Cardiac muscle cell (in vitro differentiated cells and primary cell): ENCODE data around the gene DKC1. TPM values are rescaled to one million over a fixed set of nuclear protein-coding genes. Genes with fewer than 3 reads are reported as not detected.

Experiments used
- polyA plus RNA-seq: library from polyadenylated mRNA; unstranded; fragments of >200 nt; fragmentation: Nextera tagmentation; extraction: Ambion mirVana; gene quantifications from 2 replicates; pipeline ENCODE4 v1.2.1, GENCODE V29; 2016
- total RNA-seq: library from RNA; depleted of rRNA; stranded (reverse); fragments of >200 nt; gene quantifications from 2 replicates; pipeline ENCODE4 v1.2.3, GENCODE V29; 2016

DKC1 gene
- total and polyA plus RNA-seq, 2 experiments from 2014 or later, result 22.8 to 30.9 TPM

Other genes starting within 250 kb of the DKC1 start
- 121 and 140 TPM in 2 replicates for gene FAM3A, start 246.6 kb upstream of the DKC1 start, total RNA-seq
- 112 and 136 TPM in 2 replicates for gene FAM3A, start 246.6 kb upstream of the DKC1 start, polyA plus RNA-seq
- 30.7 and 36.0 TPM in 2 replicates for gene G6PD, start 216.0 kb upstream of the DKC1 start, total RNA-seq
- gene G6PD, start 216.0 kb upstream of the DKC1 start, polyA plus RNA-seq, result 7.7 and 9.9 TPM in 2 replicates
- 15.1 and 18.7 TPM in 2 replicates for gene IKBKG, start 215.2 kb upstream of the DKC1 start, total RNA-seq
- gene IKBKG, start 215.2 kb upstream of the DKC1 start, polyA plus RNA-seq, result 13.6 and 23.5 TPM in 2 replicates
- gene CTAG1A, start 177.7 kb upstream of the DKC1 start, total RNA-seq, result not detected in 2 replicates
- not detected in 2 replicates for gene CTAG1A, start 177.7 kb upstream of the DKC1 start, polyA plus RNA-seq
- gene CTAG1B, start 143.6 kb upstream of the DKC1 start, total RNA-seq, result not detected in 2 replicates
- gene CTAG1B, start 143.6 kb upstream of the DKC1 start, polyA plus RNA-seq, result not detected in 2 replicates
- not detected in 2 replicates for gene CTAG2, start 109.3 kb upstream of the DKC1 start, total RNA-seq
- not detected in 2 replicates for gene CTAG2, start 109.3 kb upstream of the DKC1 start, polyA plus RNA-seq
- 0.45 and 0.60 TPM in 2 replicates for gene GAB3, start 11.8 kb upstream of the DKC1 start, total RNA-seq
- gene GAB3, start 11.8 kb upstream of the DKC1 start, polyA plus RNA-seq, result 0.17 TPM in 1 of 2 replicates, not detected in the other
- 22.5 and 24.1 TPM in 2 replicates for gene MPP1, start 42.6 kb downstream of the DKC1 start, total RNA-seq
- gene MPP1, start 42.6 kb downstream of the DKC1 start, polyA plus RNA-seq, result 28.5 and 36.4 TPM in 2 replicates
- not detected in 2 replicates for gene SMIM9, start 71.8 kb downstream of the DKC1 start, total RNA-seq
- not detected in 2 replicates for gene SMIM9, start 71.8 kb downstream of the DKC1 start, polyA plus RNA-seq
- gene F8A1, start 123.5 kb downstream of the DKC1 start, total RNA-seq, result 16.0 and 16.8 TPM in 2 replicates
- 39.0 and 42.8 TPM in 2 replicates for gene F8A1, start 123.5 kb downstream of the DKC1 start, polyA plus RNA-seq